ENCODE results near the gene MTFMT. TPM values are rescaled to one million over a fixed set of nuclear protein-coding genes. Genes with fewer than 3 reads are reported as not detected.

Gene MTFMT
- total RNA-seq, 4 donors from 2014 or later = 11.7 to 159 (median 18.1) TPM

DNA sequence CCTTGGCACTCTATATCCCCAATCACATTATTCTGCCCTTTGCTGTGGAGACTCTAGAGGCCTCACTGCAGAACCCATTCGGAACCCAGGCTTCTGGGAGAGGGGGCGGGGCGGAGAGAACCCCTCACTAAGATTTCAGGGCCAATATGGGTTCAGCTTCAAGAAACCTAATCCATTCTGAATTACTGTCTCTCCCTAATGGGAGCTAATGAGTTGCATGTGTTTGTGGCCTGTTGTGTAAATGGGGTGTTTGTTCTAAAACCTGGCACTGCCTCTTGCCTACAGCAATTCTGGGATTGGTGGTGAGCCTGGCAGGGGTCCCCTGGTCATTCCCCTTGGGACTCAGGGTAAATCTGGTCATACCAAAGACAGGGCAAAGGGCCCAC, 39.0 kb upstream of the MTFMT start:
- DNase-seq (ENCODE audit: low spot score in 2 of 2) = no peak
- peaks cover 22% of the 10 kb centered on the region for H3K27me3 ChIP-seq
- no peaks in the 10 kb centered on the region for H3K9me3 ChIP-seq
- H3K27ac ChIP-seq = peak overlapping the region; percentile 88
- H3K4me1 ChIP-seq = peaks cover 31% of the 10 kb centered on the region
- 62% methylated on average over 3 of the region's 3 CpGs for WGBS
- no peaks in the 10 kb centered on the region for H3K36me3 ChIP-seq
- peak overlapping the region; percentile 54 for H3K4me3 ChIP-seq
- TF ChIP-seq, protein P1, sequence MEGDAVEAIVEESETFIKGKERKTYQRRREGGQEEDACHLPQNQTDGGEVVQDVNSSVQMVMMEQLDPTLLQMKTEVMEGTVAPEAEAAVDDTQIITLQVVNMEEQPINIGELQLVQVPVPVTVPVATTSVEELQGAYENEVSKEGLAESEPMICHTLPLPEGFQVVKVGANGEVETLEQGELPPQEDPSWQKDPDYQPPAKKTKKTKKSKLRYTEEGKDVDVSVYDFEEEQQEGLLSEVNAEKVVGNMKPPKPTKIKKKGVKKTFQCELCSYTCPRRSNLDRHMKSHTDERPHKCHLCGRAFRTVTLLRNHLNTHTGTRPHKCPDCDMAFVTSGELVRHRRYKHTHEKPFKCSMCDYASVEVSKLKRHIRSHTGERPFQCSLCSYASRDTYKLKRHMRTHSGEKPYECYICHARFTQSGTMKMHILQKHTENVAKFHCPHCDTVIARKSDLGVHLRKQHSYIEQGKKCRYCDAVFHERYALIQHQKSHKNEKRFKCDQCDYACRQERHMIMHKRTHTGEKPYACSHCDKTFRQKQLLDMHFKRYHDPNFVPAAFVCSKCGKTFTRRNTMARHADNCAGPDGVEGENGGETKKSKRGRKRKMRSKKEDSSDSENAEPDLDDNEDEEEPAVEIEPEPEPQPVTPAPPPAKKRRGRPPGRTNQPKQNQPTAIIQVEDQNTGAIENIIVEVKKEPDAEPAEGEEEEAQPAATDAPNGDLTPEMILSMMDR (IDR thresholded peaks at IDR 0.05) = no peak
- TF ChIP-seq POLR2AphosphoS5 (IDR thresholded peaks at IDR 0.05) (no peak), POLR2A (IDR thresholded peaks at IDR 0.05) (no peak), EP300 (IDR thresholded peaks at IDR 0.05) (no peak)

DNA sequence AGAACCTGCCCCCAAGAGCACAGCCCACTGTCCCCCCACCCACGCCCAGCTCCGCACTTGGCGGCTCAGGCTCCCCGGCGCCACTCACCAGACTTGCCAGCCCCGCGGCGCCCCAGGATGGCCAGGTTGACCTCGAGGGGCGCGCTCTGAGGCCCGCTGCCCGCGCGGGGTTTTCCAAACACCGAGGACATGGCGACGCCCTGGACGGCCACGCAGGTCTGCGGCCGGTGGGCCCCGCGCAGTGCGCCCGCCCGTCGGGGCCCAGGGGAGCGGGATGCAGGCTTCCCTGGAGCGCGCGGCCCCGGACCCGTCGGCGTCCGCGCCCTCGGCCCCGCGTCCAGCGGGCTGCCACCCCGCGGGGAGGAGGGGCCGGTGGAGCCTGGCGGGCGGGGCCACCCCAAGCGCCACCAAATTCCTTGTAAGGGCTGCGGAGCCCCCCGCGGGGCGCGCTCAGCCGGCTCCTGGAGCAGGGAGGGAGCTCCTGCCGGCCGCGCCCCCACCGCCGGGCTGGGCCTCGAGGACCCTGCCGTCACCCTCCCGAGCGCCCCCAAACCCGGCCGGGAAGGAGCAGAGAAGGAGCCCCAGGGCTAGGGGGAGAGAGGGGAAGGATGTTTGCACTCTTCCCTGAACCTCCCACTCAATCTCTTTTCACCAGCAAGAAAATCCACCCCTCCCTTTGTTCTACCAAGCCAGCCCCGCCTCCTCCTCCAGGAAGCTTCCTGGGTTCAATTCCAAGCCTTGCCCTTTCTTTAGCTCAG, 38.4 kb upstream of the MTFMT start, which contains the start of gene RASL12:
RASL12 (minus strand) TSS at position 347 of the 758 bp plus-strand sequence; CDS start at position 191, 156 bp downstream.
- DNase-seq (ENCODE audit: low spot score in 2 of 2) = no peak
- WGBS = 7% methylated on average over 13 of the region's 66 CpGs
- no peak for TF ChIP-seq EP300 (IDR thresholded peaks at IDR 0.05)
- TF ChIP-seq, protein P1 (IDR thresholded peaks at IDR 0.05) = no peak
- no peak for TF ChIP-seq POLR2AphosphoS5 (IDR thresholded peaks at IDR 0.05)
- Histone ChIP-seq H3K27me3 (peaks cover 22% of the 10 kb centered on the region), H3K36me3 (no peaks in the 10 kb centered on the region), H3K4me3 (peak within 1 kb of the TSS; percentile 54), H3K9me3 (no peaks in the 10 kb centered on the region), H3K27ac (peak within 1 kb of the TSS; percentile 88), H3K4me1 (peaks cover 31% of the 10 kb centered on the region)

DNA sequence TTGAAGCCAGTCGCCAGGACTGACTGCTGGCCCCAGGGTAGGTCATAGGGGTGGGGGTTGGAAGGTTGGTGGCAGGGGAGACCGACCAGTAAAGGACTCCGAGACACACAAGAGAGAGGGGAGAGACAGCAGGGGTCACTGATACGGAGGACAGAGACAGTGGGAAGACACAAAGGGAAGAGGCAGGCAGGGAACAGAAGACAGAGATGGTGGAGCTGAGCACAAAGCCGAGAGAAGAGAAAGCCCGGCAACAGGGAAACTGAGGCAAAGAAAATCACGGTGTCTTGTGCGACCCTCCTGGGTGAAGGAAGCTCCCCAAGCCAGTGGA, 37.8 kb upstream of the MTFMT start:
- peak overlapping the region; percentile 54 for H3K4me3 ChIP-seq
- TF ChIP-seq POLR2AphosphoS5 (IDR thresholded peaks at IDR 0.05) (no peak), POLR2A (IDR thresholded peaks at IDR 0.05) (no peak), EP300 (IDR thresholded peaks at IDR 0.05) (no peak)
- TF ChIP-seq, protein P1 (IDR thresholded peaks at IDR 0.05) = no peak
- H3K4me1 ChIP-seq = peaks cover 31% of the 10 kb centered on the region
- WGBS = 25% methylated on average over 8 of the region's 8 CpGs
- no peak for DNase-seq (ENCODE audit: low spot score in 2 of 2)
- H3K36me3 ChIP-seq = no peaks in the 10 kb centered on the region
- peaks cover 22% of the 10 kb centered on the region for H3K27me3 ChIP-seq
- no peaks in the 10 kb centered on the region for H3K9me3 ChIP-seq
- H3K27ac ChIP-seq = peak overlapping the region; percentile 88

DNA sequence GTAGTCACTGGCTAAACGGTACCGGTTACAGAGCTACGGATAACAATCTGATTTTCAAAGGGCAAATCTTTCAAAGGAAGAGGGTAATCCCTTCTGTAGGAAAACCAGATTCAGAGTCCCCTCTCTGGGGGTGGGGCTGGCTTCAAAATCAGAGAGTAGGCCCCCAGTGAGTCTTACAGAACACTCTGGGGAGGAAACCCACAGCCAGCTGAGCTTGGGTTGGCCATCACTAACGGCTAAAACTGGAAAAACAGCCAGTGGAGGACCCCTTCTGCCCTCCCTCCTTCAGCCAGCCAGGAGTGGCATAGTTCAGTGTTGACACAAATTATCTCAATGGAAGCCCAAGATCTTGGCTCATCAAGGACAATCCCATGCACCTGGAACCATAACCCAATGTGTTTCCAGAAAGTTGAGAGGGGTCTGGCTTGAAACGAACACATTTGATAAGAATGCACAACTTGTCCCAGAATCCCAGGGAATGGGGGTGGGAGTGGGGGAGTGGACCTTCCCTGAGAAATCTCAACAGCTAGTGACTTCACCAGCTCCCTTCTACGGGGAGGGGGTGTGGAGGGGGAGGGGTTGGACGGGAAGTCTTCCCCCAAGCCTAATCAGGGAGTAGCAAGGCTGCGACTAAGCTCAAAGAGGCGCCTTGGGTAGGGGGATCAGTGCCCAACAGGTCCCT, 37.3 kb upstream of the MTFMT start:
- 50% methylated on average over 8 of the region's 9 CpGs for WGBS
- TF ChIP-seq EP300 (IDR thresholded peaks at IDR 0.05) (no peak), POLR2AphosphoS5 (IDR thresholded peaks at IDR 0.05) (no peak), POLR2A (IDR thresholded peaks at IDR 0.05) (no peak)
- TF ChIP-seq, protein P1 (IDR thresholded peaks at IDR 0.05) = no peak
- Histone ChIP-seq H3K27me3 (peaks cover 22% of the 10 kb centered on the region), H3K9me3 (no peaks in the 10 kb centered on the region), H3K4me1 (peaks cover 30% of the 10 kb centered on the region), H3K27ac (peak overlapping the region; percentile 88), H3K4me3 (peak overlapping the region; percentile 54), H3K36me3 (no peaks in the 10 kb centered on the region)
- DNase-seq (ENCODE audit: low spot score in 2 of 2) = no peak

DNA sequence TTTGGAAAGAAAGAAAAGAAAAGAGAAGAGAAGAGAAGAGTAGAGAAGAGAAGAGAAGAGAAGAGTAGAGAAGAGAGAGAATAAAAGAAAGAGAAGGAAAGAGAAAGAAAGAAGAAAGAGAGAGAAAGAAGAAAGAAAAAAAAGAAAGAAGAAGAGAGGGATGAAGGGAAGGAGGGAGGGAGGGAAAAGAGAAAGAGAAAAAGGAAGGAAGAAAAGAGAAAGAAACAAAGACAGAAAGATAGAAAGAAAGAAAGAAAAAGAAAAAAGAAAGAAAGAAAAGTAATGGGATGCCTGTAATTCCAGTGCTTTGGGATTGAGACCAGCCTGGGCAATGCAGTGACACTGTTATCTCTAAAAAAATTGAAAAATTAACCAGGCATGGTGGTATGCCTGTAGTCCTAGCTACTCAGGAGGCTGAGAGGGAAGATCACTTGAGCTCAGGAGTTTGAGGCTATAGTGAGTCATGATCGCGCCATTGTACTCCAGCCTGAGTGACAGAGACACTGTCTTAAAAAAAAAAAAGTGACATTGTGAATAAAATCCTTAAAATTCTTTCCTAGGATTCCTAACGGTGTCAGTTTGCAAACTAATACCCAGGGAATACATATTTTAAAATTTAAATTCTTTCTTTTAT, 36.7 kb upstream of the MTFMT start:
- Histone ChIP-seq H3K9me3 (no peaks in the 10 kb centered on the region), H3K36me3 (no peaks in the 10 kb centered on the region), H3K27ac (peak overlapping the region; percentile 88), H3K4me3 (peak overlapping the region; percentile 54), H3K4me1 (peaks cover 29% of the 10 kb centered on the region), H3K27me3 (peaks cover 22% of the 10 kb centered on the region)
- no peak for DNase-seq (ENCODE audit: low spot score in 2 of 2)
- TF ChIP-seq POLR2AphosphoS5 (IDR thresholded peaks at IDR 0.05) = no peak
- no peak for TF ChIP-seq EP300 (IDR thresholded peaks at IDR 0.05)
- TF ChIP-seq POLR2A (IDR thresholded peaks at IDR 0.05) = no peak
- TF ChIP-seq, protein P1 (IDR thresholded peaks at IDR 0.05) = no peak
- 59% methylated on average over 3 of the region's 3 CpGs for WGBS
